GM18870 (cell line): ENCODE results near the gene ANTXR2.
"Not testable (repeated sequence)": the region's sequence is repeated elsewhere in the genome, so short reads cannot be mapped to it uniquely, and the experiment has no call there.

Experiments used
- ATAC-seq: cut with Tn5 transposase; IDR thresholded peaks from one replicate; pipeline ENCODE4 v1.9.1; 2021; ENCODE audit warnings: moderate library complexity; ENCODE audit not compliant: unreplicated experiment

Gene ANTXR2

GRCh38 chr4:79998201-79998600 is 74.8 kb downstream of the ANTXR2 start:
- no peak for ATAC-seq

DNA sequence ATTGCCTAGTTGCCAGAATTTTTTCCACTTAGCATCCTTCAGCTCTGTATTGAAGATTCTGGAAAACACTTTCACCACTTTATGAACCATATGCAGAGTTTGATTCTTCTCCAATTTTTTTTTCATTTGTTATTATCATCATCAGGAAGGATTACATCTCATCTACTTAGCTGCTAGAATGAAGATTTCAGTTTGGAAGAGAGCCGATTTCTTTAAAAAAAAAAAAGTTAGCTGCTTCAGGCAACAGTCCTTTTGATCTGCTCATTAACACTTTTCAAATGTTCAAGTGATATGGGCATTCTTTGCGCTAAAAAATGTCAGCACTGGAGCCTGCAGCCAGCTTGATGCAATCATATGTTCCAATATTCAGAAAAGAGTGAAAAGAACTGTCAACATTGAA is 76.2 kb downstream of the ANTXR2 start:
- ATAC-seq = no peak

- no peak for ATAC-seq
Observed at GRCh38 chr4:79993476-79993875, 79.6 kb downstream of the ANTXR2 start.

DNA sequence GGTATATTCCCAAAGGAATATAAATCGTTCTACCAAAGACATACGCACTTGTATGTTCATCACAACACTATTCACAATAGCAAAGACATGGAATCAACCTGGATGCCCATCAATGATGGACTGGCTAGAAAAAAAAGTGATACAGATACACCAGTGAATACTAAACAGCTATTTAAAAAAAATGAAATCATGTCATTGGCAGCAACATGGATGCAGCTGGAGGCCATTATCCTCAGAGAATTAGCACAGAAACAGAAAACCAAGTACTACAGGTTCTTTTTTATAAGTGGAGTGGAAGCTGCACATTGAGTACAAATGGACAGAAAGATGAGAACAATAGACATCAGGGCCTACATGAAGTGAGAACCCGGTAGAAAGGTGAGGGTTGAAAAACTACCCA is 81.4 kb downstream of the ANTXR2 start:
- ATAC-seq = no peak

GRCh38 chr4:79991100-79991499 is 81.9 kb downstream of the ANTXR2 start:
- not testable (repeated sequence) for ATAC-seq

DNA sequence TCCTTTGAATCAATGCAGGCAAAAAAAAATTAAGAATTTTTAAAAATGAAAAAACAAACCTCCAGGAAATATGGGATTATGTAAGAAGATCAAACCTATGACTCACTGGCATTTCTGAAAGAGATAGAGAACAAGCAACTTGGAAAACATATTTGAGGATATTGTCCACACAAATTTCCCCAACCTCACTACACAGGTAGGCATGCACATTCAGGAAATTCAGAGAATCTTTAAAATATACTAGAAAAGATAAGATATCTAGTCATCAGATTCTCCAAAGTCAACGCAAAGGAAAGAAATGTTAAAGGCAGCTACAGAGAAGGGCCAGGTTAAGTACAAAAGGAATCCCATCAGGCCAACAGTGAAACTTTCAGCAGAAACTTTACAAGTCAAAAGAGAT is 85.6 kb downstream of the ANTXR2 start:
- no peak for ATAC-seq

- no peak for ATAC-seq
Observed at GRCh38 chr4:79983431-79983830, 89.6 kb downstream of the ANTXR2 start.

DNA sequence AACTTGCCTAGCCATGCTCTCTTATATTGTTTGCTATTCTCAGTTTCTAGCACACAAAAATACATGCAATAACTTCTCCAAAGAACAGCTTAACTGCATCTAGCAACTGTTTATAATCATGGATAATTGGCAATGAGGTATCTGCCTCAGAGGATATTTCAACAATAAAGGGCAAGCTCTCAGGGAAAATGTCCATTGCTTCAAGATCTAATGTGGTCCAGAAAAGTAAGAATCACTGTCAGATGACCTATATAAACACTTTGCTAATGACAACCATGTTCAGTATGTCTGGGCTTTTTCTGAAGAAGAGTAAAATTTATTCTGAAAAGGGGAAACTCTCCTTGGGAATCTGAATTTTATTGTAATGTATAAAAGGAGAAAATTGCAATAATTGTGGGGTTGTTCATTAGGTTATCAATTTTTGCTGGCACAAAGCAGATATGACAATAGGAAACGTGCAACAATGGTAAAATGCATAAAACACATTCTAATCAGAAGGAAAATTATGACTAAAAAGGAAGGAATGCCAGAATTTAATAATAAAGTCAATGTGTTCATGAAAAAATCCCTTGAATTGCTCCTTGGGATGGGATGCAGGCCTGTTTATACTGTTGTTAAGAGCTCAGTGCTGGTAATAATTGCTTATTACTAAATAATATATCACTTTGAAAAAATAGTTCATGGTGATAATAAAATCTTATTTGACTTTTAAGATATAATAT is 90.3 kb downstream of the ANTXR2 start:
- ATAC-seq = no peak

GRCh38 chr4:79980448-79980847 is 92.6 kb downstream of the ANTXR2 start:
- no peak for ATAC-seq

GRCh38 chr4:79979785-79980437 is 93.1 kb downstream of the ANTXR2 start:
- ATAC-seq = no peak

- ATAC-seq = no peak
Observed at GRCh38 chr4:79977131-79977840, 95.7 kb downstream of the ANTXR2 start.

GRCh38 chr4:79964400-79965211 is 108.4 kb downstream of the ANTXR2 start:
- no peak for ATAC-seq

DNA sequence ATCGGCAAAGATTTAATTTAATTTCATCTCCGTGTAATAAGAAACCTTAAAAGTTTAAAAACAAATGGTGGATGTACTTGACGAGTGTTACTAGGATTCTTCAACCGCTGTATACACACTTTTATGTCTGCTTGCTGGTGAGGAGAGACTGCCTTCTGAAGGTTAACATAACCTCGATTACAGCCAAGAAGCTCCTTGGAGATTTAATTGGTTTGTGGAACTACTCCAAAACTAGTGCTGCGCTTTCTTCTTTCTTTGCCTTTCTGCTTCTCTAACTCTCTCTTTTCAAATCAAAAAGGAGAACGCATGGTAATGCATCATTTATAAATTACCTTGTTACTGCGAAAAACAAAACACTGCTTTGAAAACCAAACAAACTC is 109.0 kb downstream of the ANTXR2 start:
- no peak for ATAC-seq

DNA sequence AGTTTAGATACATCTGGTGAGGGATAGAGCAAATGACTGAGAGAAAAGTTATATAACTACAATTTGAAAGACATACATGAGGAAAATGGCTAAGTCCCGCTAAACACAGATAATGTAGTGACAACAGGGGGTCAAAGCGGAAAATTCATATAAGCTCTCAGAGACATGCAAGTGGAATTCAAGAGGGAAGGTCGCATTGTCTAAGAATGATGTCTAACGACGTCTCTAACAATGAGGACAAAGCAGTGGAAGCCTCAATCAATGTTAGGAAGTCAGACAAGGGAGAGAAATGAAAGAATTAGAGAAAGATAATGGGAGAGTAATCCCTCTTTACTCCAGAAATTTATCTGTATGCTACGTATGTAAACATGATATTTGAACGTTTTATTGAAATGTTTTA is 113.4 kb downstream of the ANTXR2 start:
- ATAC-seq = no peak

DNA sequence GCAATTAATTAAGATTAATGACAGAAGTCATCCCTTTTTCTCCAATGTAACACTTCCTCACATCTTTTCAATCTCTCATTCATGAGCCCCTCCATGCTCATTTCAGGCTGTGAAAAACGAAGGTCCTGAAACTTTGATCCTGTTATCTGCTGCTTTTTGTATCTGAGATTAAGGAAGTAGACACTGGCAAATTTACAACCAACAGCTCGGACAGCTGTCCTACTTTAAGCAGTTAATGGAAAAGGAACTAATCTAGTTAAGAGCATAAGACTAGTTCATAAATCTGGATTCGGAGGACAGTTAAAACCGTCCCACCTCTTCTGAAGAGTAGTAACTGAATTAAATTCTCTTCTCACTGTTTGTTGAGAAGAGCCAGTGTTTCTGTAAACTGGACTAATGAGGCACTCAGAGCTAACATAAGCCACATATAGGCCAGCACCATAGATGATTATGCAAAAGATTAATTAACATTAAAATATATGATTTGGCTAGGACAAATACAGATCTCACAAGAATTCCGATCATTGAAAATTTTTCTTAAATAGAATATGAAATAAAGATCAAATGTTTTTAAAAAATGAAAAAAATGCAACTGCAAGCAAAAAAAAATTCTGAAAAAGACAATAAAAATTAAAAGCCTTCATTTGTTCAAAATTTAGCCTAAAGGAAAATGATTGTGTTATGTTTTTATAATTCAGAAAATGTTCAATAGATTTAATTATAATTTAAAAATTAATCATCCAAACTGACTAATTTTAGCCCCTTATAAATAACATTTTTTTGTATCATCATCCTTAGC is 114.4 kb downstream of the ANTXR2 start:
- no peak for ATAC-seq

GRCh38 chr4:79949178-79949577 is 123.9 kb downstream of the ANTXR2 start:
- no peak for ATAC-seq

DNA sequence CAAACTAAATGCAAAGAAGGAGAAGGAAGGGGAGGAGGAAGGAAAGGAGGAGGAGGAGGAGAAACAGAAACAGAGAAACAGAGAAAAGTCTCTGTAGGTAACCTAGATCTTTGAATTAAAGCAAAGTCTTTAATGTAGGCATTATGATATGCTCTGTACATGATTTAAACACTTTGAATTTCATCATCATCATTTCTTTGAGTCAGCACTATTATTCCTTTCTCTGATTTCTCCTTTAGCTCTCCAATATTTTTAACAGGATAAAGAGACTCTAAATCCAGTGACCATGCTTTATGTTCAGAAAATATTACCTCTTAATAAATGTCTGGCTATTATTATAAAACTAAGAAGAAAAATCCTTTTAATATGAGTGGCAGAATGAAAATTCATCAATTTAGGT is 124.3 kb downstream of the ANTXR2 start:
- no peak for ATAC-seq

GRCh38 chr4:79948261-79948660 is 124.8 kb downstream of the ANTXR2 start:
- no peak for ATAC-seq

- no peak for ATAC-seq
Observed at GRCh38 chr4:79947386-79947785, 125.6 kb downstream of the ANTXR2 start.

GRCh38 chr4:79935274-79935673 is 137.8 kb downstream of the ANTXR2 start:
- no peak for ATAC-seq

GRCh38 chr4:79934660-79935059 is 138.4 kb downstream of the ANTXR2 start:
- ATAC-seq = no peak
